ENCODE results near the gene ME3. TPM values are rescaled to one million over a fixed set of nuclear protein-coding genes. Genes with fewer than 3 reads are reported as not detected.

Gene ME3
- total RNA-seq, 2 donors from 2014 or later = 62.4 to 62.5 TPM

GRCh38 chr11:86503131-86503530, 169.3 kb downstream of the ME3 start:
- ATAC-seq (ENCODE audit: insufficient number of reproducible peaks, low FRiP score, low read depth) (no peak), DNase-seq (ENCODE audit: low spot score) (no peak)
- TF ChIP-seq, protein P1, sequence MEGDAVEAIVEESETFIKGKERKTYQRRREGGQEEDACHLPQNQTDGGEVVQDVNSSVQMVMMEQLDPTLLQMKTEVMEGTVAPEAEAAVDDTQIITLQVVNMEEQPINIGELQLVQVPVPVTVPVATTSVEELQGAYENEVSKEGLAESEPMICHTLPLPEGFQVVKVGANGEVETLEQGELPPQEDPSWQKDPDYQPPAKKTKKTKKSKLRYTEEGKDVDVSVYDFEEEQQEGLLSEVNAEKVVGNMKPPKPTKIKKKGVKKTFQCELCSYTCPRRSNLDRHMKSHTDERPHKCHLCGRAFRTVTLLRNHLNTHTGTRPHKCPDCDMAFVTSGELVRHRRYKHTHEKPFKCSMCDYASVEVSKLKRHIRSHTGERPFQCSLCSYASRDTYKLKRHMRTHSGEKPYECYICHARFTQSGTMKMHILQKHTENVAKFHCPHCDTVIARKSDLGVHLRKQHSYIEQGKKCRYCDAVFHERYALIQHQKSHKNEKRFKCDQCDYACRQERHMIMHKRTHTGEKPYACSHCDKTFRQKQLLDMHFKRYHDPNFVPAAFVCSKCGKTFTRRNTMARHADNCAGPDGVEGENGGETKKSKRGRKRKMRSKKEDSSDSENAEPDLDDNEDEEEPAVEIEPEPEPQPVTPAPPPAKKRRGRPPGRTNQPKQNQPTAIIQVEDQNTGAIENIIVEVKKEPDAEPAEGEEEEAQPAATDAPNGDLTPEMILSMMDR (IDR thresholded peaks at IDR 0.05) = no peak
- no peak overlapping the region for H3K4me3 ChIP-seq
- no peak overlapping the region for H3K27ac ChIP-seq
- H3K9me3 ChIP-seq = no peaks in the 10 kb centered on the region
- no peaks in the 10 kb centered on the region for H3K36me3 ChIP-seq
- H3K27me3 ChIP-seq (replicated peaks; ENCODE audit: insufficient read depth) = no peaks in the 10 kb centered on the region
- no peaks in the 10 kb centered on the region for H3K4me1 ChIP-seq (ENCODE audit: control insufficient read depth in 1 of 2, low read depth in 2 of 2)

- DNase-seq (ENCODE audit: low spot score) (no peak), ATAC-seq (ENCODE audit: insufficient number of reproducible peaks, low FRiP score, low read depth) (no peak)
- TF ChIP-seq, protein P1 (IDR thresholded peaks at IDR 0.05) = no peak
- no peaks in the 10 kb centered on the region for H3K36me3 ChIP-seq
- H3K4me1 ChIP-seq (ENCODE audit: control insufficient read depth in 1 of 2, low read depth in 2 of 2) = peaks cover 6 to 9% of the 10 kb centered on the region in 2 donors
- no peaks in the 10 kb centered on the region for H3K9me3 ChIP-seq
- H3K27me3 ChIP-seq (replicated peaks; ENCODE audit: insufficient read depth) = no peaks in the 10 kb centered on the region
- no peak overlapping the region for H3K27ac ChIP-seq
- H3K4me3 ChIP-seq = no peak overlapping the region
Observed at GRCh38 chr11:86502137-86502642, 170.2 kb downstream of the ME3 start.

- no peaks in the 10 kb centered on the region for H3K27me3 ChIP-seq (replicated peaks; ENCODE audit: insufficient read depth)
- ATAC-seq (ENCODE audit: insufficient number of reproducible peaks, low FRiP score, low read depth) = no peak
- no peak for DNase-seq (ENCODE audit: low spot score)
- peaks cover 6 to 13% of the 10 kb centered on the region in 2 donors for H3K4me1 ChIP-seq (ENCODE audit: control insufficient read depth in 1 of 2, low read depth in 2 of 2)
- H3K36me3 ChIP-seq = no peaks in the 10 kb centered on the region
- TF ChIP-seq, protein P1 (IDR thresholded peaks at IDR 0.05) = no peak
- H3K9me3 ChIP-seq = no peaks in the 10 kb centered on the region
- no peak overlapping the region for H3K4me3 ChIP-seq
- no peak overlapping the region for H3K27ac ChIP-seq
Observed at GRCh38 chr11:86500500-86501140, 171.8 kb downstream of the ME3 start.

DNA sequence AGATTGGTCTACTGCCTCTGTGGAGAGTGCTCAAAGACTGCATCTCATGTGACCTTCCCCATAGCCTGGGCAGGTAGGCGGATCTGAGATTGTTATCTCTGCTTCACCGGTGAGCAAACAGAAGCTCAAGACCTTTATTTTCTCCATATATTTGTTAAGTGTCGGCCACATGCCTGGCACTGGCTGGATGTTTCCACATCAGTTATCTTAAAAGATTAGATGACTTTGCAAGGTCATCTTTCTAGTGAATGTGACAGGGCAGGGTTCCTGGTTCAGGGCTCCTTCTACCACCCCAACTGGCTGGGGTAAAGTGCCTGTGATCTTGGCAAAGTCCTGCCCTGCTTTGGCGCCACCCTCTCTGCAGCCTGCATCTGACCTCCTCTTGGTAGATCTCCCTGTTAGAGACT, 172.7 kb downstream of the ME3 start:
- Histone ChIP-seq H3K36me3 (no peaks in the 10 kb centered on the region), H3K4me1 (ENCODE audit: control insufficient read depth in 1 of 2, low read depth in 2 of 2) (peaks cover 6 to 13% of the 10 kb centered on the region in 2 donors), H3K27me3 (replicated peaks; ENCODE audit: insufficient read depth) (no peaks in the 10 kb centered on the region), H3K9me3 (no peaks in the 10 kb centered on the region), H3K4me3 (no peak overlapping the region), H3K27ac (no peak overlapping the region)
- DNase-seq (ENCODE audit: low spot score) (no peak), ATAC-seq (ENCODE audit: insufficient number of reproducible peaks, low FRiP score, low read depth) (no peak)
- TF ChIP-seq, protein P1 (IDR thresholded peaks at IDR 0.05) = no peak

- H3K27me3 ChIP-seq (replicated peaks; ENCODE audit: insufficient read depth) = no peaks in the 10 kb centered on the region
- peaks cover 8 to 19% of the 10 kb centered on the region in 2 donors for H3K4me1 ChIP-seq (ENCODE audit: control insufficient read depth in 1 of 2, low read depth in 2 of 2)
- DNase-seq (ENCODE audit: low spot score) = no peak
- TF ChIP-seq, protein P1 (IDR thresholded peaks at IDR 0.05) = no peak
- H3K36me3 ChIP-seq = no peaks in the 10 kb centered on the region
- H3K27ac ChIP-seq = no peak overlapping the region
- ATAC-seq (ENCODE audit: insufficient number of reproducible peaks, low FRiP score, low read depth) = no peak
- no peaks in the 10 kb centered on the region for H3K9me3 ChIP-seq
- H3K4me3 ChIP-seq = no peak overlapping the region
Observed at GRCh38 chr11:86497836-86498235, 174.6 kb downstream of the ME3 start.

Data from thoracic aorta (tissue), 2 donors.